GM20000 (cell line): ENCODE measurements around the gene MRPS22.

ENCODE experiments used
- DNase-seq: peaks from one replicate; pipeline ENCODE4 v3.0.0; 2012; ENCODE audit warnings: low spot score
- CTCF ChIP-seq: IDR thresholded peaks from 2 replicates; pipeline ENCODE4 v1.5.1; 2012; ENCODE audit warnings: mild to moderate bottlenecking, control low read depth; ENCODE audit errors: extremely low read depth, missing control alignments

The MRPS22 gene

GRCh38 chr3:139301183-139301582, 42.6 kb upstream of the MRPS22 start:
- TF ChIP-seq CTCF: no peak

GRCh38 chr3:139301654-139302053, 42.2 kb upstream of the MRPS22 start:
- TF ChIP-seq CTCF: no peak
- DNase-seq: no peak

More at GRCh38 chr3:139301183-139301582, 42.6 kb upstream of the MRPS22 start:
- no peak for DNase-seq

GRCh38 chr3:139302084-139302800, 41.6 kb upstream of the MRPS22 start:
- DNase-seq: no peak
- no peak for TF ChIP-seq CTCF

GRCh38 chr3:139302801-139303113, 41.1 kb upstream of the MRPS22 start:
- DNase-seq: no peak
- no peak for TF ChIP-seq CTCF

GRCh38 chr3:139303216-139303615, 40.6 kb upstream of the MRPS22 start:
- DNase-seq: no peak

GRCh38 chr3:139304383-139304782, 39.4 kb upstream of the MRPS22 start:
- DNase-seq: no peak
- TF ChIP-seq CTCF: no peak

More at GRCh38 chr3:139303216-139303615, 40.6 kb upstream of the MRPS22 start:
- TF ChIP-seq CTCF: no peak

- TF ChIP-seq CTCF: no peak
- no peak for DNase-seq
Measured at GRCh38 chr3:139306078-139306477, 37.7 kb upstream of the MRPS22 start.
